Neural cell (in vitro differentiated cells): ENCODE data around the gene PSMB11.

ENCODE experiments used
- EP300 ChIP-seq: fragments of 450-650 bp; conservative IDR thresholded peaks from 2 replicates; pipeline ENCODE4 v1.6.1; 2014; ENCODE audit warnings: antibody characterized with exemption, mild to moderate bottlenecking, moderate library complexity; ENCODE audit not compliant: poor library complexity, severe bottlenecking
- EZH2 ChIP-seq: fragments of 200-600, 300-800 bp; shearing (Covaris generic), sonication (generic); IDR thresholded peaks from 2 replicates; pipeline ENCODE4 v1.6.1; 2014; ENCODE audit warnings: antibody characterized with exemption, low read length, borderline replicate concordance, mild to moderate bottlenecking; ENCODE audit not compliant: insufficient read depth, poor library complexity, severe bottlenecking
- MXI1 ChIP-seq: fragments of 450-650 bp; conservative IDR thresholded peaks from 2 replicates; pipeline ENCODE4 v1.6.1; 2014; ENCODE audit warnings: antibody characterized with exemption, mild to moderate bottlenecking; ENCODE audit not compliant: poor library complexity, severe bottlenecking
- POLR2AphosphoS5 ChIP-seq: IDR thresholded peaks from 2 replicates; pipeline ENCODE4 v1.6.1; 2012
- RAD21 ChIP-seq: fragments of 450-650 bp; conservative IDR thresholded peaks from 2 replicates; pipeline ENCODE4 v1.6.1; 2014; ENCODE audit warnings: antibody characterized with exemption, mild to moderate bottlenecking, moderate library complexity
- TAF1 ChIP-seq: IDR thresholded peaks from 2 replicates; pipeline ENCODE4 v1.6.1; 2012; ENCODE audit warnings: low read depth
- TF ChIP-seq, protein P1 (sequence below): fragments of 450-650 bp; IDR thresholded peaks from 2 replicates; pipeline ENCODE4 v1.5.1; 2014; ENCODE audit warnings: antibody characterized with exemption, mild to moderate bottlenecking, moderate library complexity; ENCODE audit not compliant: poor library complexity, severe bottlenecking
- TF ChIP-seq, protein P2 (sequence below): IDR thresholded peaks from 2 replicates; pipeline ENCODE4 v1.6.1; 2012; ENCODE audit warnings: borderline replicate concordance

DNA sequence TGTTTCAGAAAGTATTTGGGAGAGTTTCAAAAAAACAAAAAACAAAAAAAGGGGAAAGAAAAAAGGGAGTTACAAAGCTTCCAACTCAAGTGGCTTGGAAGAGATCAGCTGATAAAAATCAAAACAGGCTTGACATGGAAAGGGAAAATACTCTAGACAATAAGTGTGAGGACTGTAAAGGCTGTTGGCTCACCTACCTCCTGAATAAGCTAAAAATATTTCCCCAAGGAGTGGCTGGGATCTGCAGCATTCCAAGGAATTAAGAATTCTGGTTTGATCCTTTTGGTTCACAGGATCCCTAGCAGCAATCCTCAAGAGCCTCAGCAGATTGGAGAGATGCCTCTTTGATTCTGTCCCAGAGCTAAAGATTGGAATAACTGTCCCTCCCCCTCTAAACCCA lies 48.5 kb upstream of the PSMB11 start:
- TF ChIP-seq, protein P1, sequence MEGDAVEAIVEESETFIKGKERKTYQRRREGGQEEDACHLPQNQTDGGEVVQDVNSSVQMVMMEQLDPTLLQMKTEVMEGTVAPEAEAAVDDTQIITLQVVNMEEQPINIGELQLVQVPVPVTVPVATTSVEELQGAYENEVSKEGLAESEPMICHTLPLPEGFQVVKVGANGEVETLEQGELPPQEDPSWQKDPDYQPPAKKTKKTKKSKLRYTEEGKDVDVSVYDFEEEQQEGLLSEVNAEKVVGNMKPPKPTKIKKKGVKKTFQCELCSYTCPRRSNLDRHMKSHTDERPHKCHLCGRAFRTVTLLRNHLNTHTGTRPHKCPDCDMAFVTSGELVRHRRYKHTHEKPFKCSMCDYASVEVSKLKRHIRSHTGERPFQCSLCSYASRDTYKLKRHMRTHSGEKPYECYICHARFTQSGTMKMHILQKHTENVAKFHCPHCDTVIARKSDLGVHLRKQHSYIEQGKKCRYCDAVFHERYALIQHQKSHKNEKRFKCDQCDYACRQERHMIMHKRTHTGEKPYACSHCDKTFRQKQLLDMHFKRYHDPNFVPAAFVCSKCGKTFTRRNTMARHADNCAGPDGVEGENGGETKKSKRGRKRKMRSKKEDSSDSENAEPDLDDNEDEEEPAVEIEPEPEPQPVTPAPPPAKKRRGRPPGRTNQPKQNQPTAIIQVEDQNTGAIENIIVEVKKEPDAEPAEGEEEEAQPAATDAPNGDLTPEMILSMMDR = no peak
- TF ChIP-seq EZH2 = no peak
- no peak for TF ChIP-seq POLR2AphosphoS5
- TF ChIP-seq, protein P2, sequence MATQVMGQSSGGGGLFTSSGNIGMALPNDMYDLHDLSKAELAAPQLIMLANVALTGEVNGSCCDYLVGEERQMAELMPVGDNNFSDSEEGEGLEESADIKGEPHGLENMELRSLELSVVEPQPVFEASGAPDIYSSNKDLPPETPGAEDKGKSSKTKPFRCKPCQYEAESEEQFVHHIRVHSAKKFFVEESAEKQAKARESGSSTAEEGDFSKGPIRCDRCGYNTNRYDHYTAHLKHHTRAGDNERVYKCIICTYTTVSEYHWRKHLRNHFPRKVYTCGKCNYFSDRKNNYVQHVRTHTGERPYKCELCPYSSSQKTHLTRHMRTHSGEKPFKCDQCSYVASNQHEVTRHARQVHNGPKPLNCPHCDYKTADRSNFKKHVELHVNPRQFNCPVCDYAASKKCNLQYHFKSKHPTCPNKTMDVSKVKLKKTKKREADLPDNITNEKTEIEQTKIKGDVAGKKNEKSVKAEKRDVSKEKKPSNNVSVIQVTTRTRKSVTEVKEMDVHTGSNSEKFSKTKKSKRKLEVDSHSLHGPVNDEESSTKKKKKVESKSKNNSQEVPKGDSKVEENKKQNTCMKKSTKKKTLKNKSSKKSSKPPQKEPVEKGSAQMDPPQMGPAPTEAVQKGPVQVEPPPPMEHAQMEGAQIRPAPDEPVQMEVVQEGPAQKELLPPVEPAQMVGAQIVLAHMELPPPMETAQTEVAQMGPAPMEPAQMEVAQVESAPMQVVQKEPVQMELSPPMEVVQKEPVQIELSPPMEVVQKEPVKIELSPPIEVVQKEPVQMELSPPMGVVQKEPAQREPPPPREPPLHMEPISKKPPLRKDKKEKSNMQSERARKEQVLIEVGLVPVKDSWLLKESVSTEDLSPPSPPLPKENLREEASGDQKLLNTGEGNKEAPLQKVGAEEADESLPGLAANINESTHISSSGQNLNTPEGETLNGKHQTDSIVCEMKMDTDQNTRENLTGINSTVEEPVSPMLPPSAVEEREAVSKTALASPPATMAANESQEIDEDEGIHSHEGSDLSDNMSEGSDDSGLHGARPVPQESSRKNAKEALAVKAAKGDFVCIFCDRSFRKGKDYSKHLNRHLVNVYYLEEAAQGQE = no peak
- TF ChIP-seq RAD21 = no peak
- TF ChIP-seq MXI1 = no peak
- no peak for TF ChIP-seq TAF1
- no peak for TF ChIP-seq EP300
